ENCODE measurements around the gene TAMM41. TPM values are rescaled to one million over a fixed set of nuclear protein-coding genes. Genes with fewer than 3 reads are reported as not detected.

The TAMM41 gene
- total and polyA plus RNA-seq, 4 donors, result 3.0 to 8.7 (median 5.0) TPM

- DNase-seq (ENCODE audit: low spot score), result no peak
- 95% methylated on average over 5 of the region's 5 CpGs for WGBS
- H3K27ac ChIP-seq (ENCODE audit: low read depth in 1 of 2, low read length in 2 of 2), result no peak overlapping the region
- no peak for TF ChIP-seq EGR1 (IDR thresholded peaks at IDR 0.05; ENCODE audit: low read depth in 2 of 2)
- no peak for TF ChIP-seq HNF4G (IDR thresholded peaks at IDR 0.05)
- TF ChIP-seq SP1 (IDR thresholded peaks at IDR 0.05), result no peak
- no peak for TF ChIP-seq TAF1 (conservative IDR thresholded peaks at IDR 0.05)
- H3K4me1 ChIP-seq (ENCODE audit: control insufficient read depth in 4 of 4, insufficient read depth in 4 of 4, low read length in 3 of 4), result no peaks in the 10 kb centered on the region
- H3K27me3 ChIP-seq (ENCODE audit: control insufficient read depth in 4 of 4, insufficient read depth in 4 of 4, low read length in 3 of 4), result no peaks in the 10 kb centered on the region
- H3K36me3 ChIP-seq (ENCODE audit: control insufficient read depth in 4 of 4, insufficient read depth in 3 of 4, low read depth in 1 of 4, low read length in 3 of 4), result peaks cover 11 to 51% (median 34%) of the 10 kb centered on the region in 4 donors
- H3K9ac ChIP-seq (ENCODE audit: low read depth in 1 of 2, low read length in 2 of 2), result no peak overlapping the region
- H3K4me3 ChIP-seq (ENCODE audit: low read depth in 1 of 3, low read length in 3 of 3), result no peak overlapping the region
- H3K9me3 ChIP-seq (ENCODE audit: control insufficient read depth in 4 of 4, low read length in 3 of 4), result no peaks in the 10 kb centered on the region
Measured at GRCh38 chr3:11825301-11825700, 21.4 kb downstream of the TAMM41 start.

GRCh38 chr3:11820531-11821041, 26.1 kb downstream of the TAMM41 start:
- TF ChIP-seq TAF1 (conservative IDR thresholded peaks at IDR 0.05) (no peak), FOXA2 (IDR thresholded peaks at IDR 0.05) (no peak), RAD21 (IDR thresholded peaks at IDR 0.05) (no peak), RXRA (IDR thresholded peaks at IDR 0.05) (no peak), SP1 (IDR thresholded peaks at IDR 0.05) (no peak), ATF3 (IDR thresholded peaks at IDR 0.05) (no peak), HNF4A (conservative IDR thresholded peaks at IDR 0.05) (no peak), JUND (IDR thresholded peaks at IDR 0.05) (no peak), NR2F2 (IDR thresholded peaks at IDR 0.05) (no peak), FOXA1 (IDR thresholded peaks at IDR 0.05) (no peak), CTCF (IDR thresholded peaks at IDR 0.05; ENCODE audit: low read depth, low read length, missing input control) (no peak)
- no peak overlapping the region for H3K9ac ChIP-seq (ENCODE audit: low read depth in 1 of 2, low read length in 2 of 2)
- no peaks in the 10 kb centered on the region for H3K4me1 ChIP-seq (ENCODE audit: control insufficient read depth in 4 of 4, insufficient read depth in 4 of 4, low read length in 3 of 4)
- H3K27me3 ChIP-seq (ENCODE audit: control insufficient read depth in 4 of 4, insufficient read depth in 4 of 4, low read length in 3 of 4), result no peaks in the 10 kb centered on the region
- no peaks in the 10 kb centered on the region for H3K9me3 ChIP-seq (ENCODE audit: control insufficient read depth in 4 of 4, low read length in 3 of 4)
- no peak overlapping the region for H3K27ac ChIP-seq (ENCODE audit: low read depth in 1 of 2, low read length in 2 of 2)
- H3K4me3 ChIP-seq (ENCODE audit: low read depth in 1 of 3, low read length in 3 of 3), result no peak overlapping the region
- no peak for DNase-seq (ENCODE audit: low spot score)
- peaks cover 8 to 52% (median 32%) of the 10 kb centered on the region in 4 donors for H3K36me3 ChIP-seq (ENCODE audit: control insufficient read depth in 4 of 4, insufficient read depth in 3 of 4, low read depth in 1 of 4, low read length in 3 of 4)
- WGBS, result 82% methylated on average over 3 of the region's 3 CpGs

- no peaks in the 10 kb centered on the region for H3K9me3 ChIP-seq (ENCODE audit: control insufficient read depth in 4 of 4, low read length in 3 of 4)
- H3K27ac ChIP-seq (ENCODE audit: low read depth in 1 of 2, low read length in 2 of 2), result no peak overlapping the region
- 85% methylated on average over 4 of the region's 4 CpGs for WGBS
- H3K4me3 ChIP-seq (ENCODE audit: low read depth in 1 of 3, low read length in 3 of 3), result no peak overlapping the region
- no peaks in the 10 kb centered on the region for H3K4me1 ChIP-seq (ENCODE audit: control insufficient read depth in 4 of 4, insufficient read depth in 4 of 4, low read length in 3 of 4)
- peaks cover 3 to 51% (median 29%) of the 10 kb centered on the region in 4 donors for H3K36me3 ChIP-seq (ENCODE audit: control insufficient read depth in 4 of 4, insufficient read depth in 3 of 4, low read depth in 1 of 4, low read length in 3 of 4)
- H3K9ac ChIP-seq (ENCODE audit: low read depth in 1 of 2, low read length in 2 of 2), result no peak overlapping the region
- H3K27me3 ChIP-seq (ENCODE audit: control insufficient read depth in 4 of 4, insufficient read depth in 4 of 4, low read length in 3 of 4), result no peaks in the 10 kb centered on the region
- no peak for DNase-seq (ENCODE audit: low spot score)
- TF ChIP-seq RAD21 (IDR thresholded peaks at IDR 0.05), result no peak
- no peak for TF ChIP-seq CTCF (IDR thresholded peaks at IDR 0.05; ENCODE audit: low read depth, low read length, missing input control)
- no peak for TF ChIP-seq TAF1 (conservative IDR thresholded peaks at IDR 0.05)
- no peak for TF ChIP-seq JUND (IDR thresholded peaks at IDR 0.05)
- TF ChIP-seq FOXA2 (IDR thresholded peaks at IDR 0.05), result no peak
- TF ChIP-seq YY1 (IDR thresholded peaks at IDR 0.05), result no peak
- no peak for TF ChIP-seq ZBTB33 (IDR thresholded peaks at IDR 0.05)
- no peak for TF ChIP-seq NR2F2 (IDR thresholded peaks at IDR 0.05)
- TF ChIP-seq HNF4G (IDR thresholded peaks at IDR 0.05), result no peak
- no peak for TF ChIP-seq FOXA1 (IDR thresholded peaks at IDR 0.05)
- no peak for TF ChIP-seq REST (IDR thresholded peaks at IDR 0.05)
- no peak for TF ChIP-seq RXRA (IDR thresholded peaks at IDR 0.05)
- no peak for TF ChIP-seq GABPA (IDR thresholded peaks at IDR 0.05 in 1 of 2, conservative IDR thresholded peaks at IDR 0.05 in 1 of 2)
Measured at GRCh38 chr3:11819146-11819689, 27.5 kb downstream of the TAMM41 start.
